ENCODE measurements around the gene RALGAPA2.
"Not testable (repeated sequence)": the region's sequence is repeated elsewhere in the genome, so short reads cannot be mapped to it uniquely, and the experiment has no call there.

RALGAPA2 gene

GRCh38 chr20:20567712-20568111 is 144.7 kb downstream of the RALGAPA2 start:
- DNase-seq: no peak

GRCh38 chr20:20566516-20566915 is 145.9 kb downstream of the RALGAPA2 start:
- DNase-seq: no peak

GRCh38 chr20:20564279-20564678 is 148.2 kb downstream of the RALGAPA2 start:
- no peak for DNase-seq

GRCh38 chr20:20562507-20562906 is 149.9 kb downstream of the RALGAPA2 start:
- no peak for DNase-seq

GRCh38 chr20:20561841-20562240 is 150.6 kb downstream of the RALGAPA2 start:
- no peak for DNase-seq

- DNase-seq: no peak
Measured at GRCh38 chr20:20561172-20561571, 151.3 kb downstream of the RALGAPA2 start.

GRCh38 chr20:20557406-20557805 is 155.0 kb downstream of the RALGAPA2 start:
- no peak for DNase-seq

GRCh38 chr20:20555838-20556237 is 156.6 kb downstream of the RALGAPA2 start:
- no peak for DNase-seq

GRCh38 chr20:20554951-20555350 is 157.5 kb downstream of the RALGAPA2 start:
- no peak for DNase-seq

- no peak for DNase-seq
Measured at GRCh38 chr20:20553541-20553940, 158.9 kb downstream of the RALGAPA2 start.

GRCh38 chr20:20552076-20552475 is 160.4 kb downstream of the RALGAPA2 start:
- DNase-seq: peak; percentile 81

GRCh38 chr20:20551409-20551808 is 161.0 kb downstream of the RALGAPA2 start:
- no peak for DNase-seq

GRCh38 chr20:20549704-20550103 is 162.7 kb downstream of the RALGAPA2 start:
- peak; percentile 60 for DNase-seq

- peak; percentile 97 for DNase-seq
Measured at GRCh38 chr20:20549267-20549612, 163.2 kb downstream of the RALGAPA2 start.

- DNase-seq: peak; percentile 68
Measured at GRCh38 chr20:20548527-20549266, 163.7 kb downstream of the RALGAPA2 start.

- no peak for DNase-seq
Measured at GRCh38 chr20:20547876-20548266, 164.6 kb downstream of the RALGAPA2 start.

- no peak for DNase-seq
Measured at GRCh38 chr20:20547221-20547875, 165.1 kb downstream of the RALGAPA2 start.

- DNase-seq: peak; percentile 56
Measured at GRCh38 chr20:20546402-20546801, 166.0 kb downstream of the RALGAPA2 start.

- not testable (repeated sequence) for DNase-seq
Measured at GRCh38 chr20:20543348-20543747, 169.1 kb downstream of the RALGAPA2 start.

- DNase-seq: no peak
Measured at GRCh38 chr20:20536240-20536933, 176.1 kb downstream of the RALGAPA2 start.

GRCh38 chr20:20535051-20535450 is 177.4 kb downstream of the RALGAPA2 start:
- no peak for DNase-seq

GRCh38 chr20:20531283-20531682 is 181.2 kb downstream of the RALGAPA2 start:
- DNase-seq: no peak

GRCh38 chr20:20530428-20531151 is 181.9 kb downstream of the RALGAPA2 start:
- no peak for DNase-seq
